ENCODE data around the gene TSC22D4.

DNA sequence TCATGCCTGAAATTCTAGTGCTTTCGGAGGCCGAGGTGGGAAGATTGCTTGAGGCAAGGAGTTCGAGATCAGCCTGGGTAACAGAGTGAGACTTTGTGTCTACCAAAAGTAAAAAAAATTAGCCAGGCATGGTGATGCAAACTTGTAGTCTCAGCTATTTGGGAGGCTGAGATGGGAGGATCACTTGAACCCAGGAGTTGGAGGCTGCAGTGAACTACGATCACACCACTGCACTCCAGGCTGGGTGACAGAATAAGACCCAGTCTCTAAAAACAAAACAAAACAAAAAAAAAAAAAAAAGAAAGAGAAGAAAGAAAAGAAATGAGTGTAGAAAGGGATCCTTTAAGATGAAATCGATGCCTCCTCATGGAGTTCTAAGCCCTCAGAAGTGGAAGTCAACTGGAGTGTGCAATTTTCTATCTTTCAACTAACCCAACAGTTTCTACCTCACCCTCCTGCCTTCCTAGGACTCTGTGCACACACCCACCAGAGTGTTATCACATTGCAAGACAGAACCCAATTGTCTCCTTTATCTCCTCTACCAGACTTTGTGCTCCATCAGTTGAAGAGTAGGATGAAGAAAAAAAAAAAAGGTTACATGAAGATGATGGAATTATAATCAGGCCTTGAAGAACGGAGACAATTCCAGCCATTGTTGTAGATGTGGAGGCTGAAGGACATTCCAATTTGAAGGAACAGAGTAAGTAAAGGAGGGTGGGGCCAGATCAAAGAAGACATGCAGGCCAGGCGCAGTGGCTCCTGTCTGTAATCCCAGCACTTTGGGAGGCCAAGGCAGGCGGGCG lies 31.6 kb upstream of the TSC22D4 start:
- TF ChIP-seq, protein P1, sequence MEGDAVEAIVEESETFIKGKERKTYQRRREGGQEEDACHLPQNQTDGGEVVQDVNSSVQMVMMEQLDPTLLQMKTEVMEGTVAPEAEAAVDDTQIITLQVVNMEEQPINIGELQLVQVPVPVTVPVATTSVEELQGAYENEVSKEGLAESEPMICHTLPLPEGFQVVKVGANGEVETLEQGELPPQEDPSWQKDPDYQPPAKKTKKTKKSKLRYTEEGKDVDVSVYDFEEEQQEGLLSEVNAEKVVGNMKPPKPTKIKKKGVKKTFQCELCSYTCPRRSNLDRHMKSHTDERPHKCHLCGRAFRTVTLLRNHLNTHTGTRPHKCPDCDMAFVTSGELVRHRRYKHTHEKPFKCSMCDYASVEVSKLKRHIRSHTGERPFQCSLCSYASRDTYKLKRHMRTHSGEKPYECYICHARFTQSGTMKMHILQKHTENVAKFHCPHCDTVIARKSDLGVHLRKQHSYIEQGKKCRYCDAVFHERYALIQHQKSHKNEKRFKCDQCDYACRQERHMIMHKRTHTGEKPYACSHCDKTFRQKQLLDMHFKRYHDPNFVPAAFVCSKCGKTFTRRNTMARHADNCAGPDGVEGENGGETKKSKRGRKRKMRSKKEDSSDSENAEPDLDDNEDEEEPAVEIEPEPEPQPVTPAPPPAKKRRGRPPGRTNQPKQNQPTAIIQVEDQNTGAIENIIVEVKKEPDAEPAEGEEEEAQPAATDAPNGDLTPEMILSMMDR (IDR thresholded peaks at IDR 0.05): no peak
- no peak for TF ChIP-seq POLR2A (IDR thresholded peaks at IDR 0.05)

Data from uterus (tissue), 2 donors.